HG03045 (cell line): ENCODE data around the gene DLX4.

Source experiments
- ATAC-seq: cut with Tn5 transposase; IDR thresholded peaks from one replicate; pipeline ENCODE4 v1.9.1; 2021; ENCODE audit warnings: mild to moderate bottlenecking, moderate library complexity; ENCODE audit not compliant: unreplicated experiment

The DLX4 gene

DNA sequence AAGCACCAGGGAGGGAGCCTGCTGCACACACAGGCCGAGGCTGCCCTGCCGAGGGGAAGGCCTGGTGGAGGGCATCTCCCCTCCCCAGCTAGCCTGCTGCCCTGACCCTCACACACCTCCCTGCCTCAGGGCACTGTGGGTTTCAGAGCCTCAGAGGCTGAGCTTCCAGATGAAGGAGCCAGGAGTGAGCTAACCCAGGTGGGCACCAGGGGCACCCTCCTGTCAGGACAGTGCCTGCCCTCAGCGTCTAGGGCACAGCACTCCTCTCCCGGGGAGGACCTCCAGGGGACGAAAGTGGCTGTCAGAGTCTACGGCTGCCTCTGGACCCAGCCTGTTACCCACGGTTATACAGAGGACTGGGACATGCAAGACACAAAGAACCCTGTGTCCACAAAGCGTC is 22.8 kb upstream of the DLX4 start:
- no peak for ATAC-seq

DNA sequence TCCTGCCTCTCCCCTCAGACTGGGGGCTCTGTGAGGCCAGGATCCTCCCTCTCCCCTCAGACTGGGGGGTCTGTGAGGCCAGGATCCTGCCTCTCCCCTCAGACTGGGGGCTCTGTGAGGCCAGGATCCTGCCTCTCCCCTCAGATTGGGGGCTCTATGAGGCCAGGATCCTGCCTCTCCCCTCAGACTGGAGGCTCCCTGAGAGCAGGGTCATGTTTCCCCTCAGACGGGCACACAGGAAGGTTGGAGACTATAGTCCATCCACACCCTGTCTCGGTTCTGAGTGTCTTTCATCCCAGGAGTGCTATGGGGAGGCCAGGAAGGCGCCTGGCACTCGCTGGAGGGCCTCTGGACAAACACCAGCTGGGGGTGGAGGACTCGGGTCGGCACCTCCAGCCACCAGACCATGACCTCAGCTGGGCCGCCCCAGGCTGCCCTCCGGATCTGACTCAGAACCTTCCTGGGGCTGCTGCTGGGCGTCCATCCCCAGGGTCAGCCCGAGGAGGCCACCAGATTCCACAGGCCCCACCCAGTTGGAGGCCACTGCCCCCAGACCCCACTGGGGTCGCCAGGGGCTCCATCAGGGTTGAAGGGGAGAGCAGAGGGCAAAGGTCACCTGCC is 21.9 kb upstream of the DLX4 start:
- ATAC-seq: no peak

GRCh38 chr17:49949634-49950033 is 19.4 kb upstream of the DLX4 start:
- ATAC-seq: no peak

DNA sequence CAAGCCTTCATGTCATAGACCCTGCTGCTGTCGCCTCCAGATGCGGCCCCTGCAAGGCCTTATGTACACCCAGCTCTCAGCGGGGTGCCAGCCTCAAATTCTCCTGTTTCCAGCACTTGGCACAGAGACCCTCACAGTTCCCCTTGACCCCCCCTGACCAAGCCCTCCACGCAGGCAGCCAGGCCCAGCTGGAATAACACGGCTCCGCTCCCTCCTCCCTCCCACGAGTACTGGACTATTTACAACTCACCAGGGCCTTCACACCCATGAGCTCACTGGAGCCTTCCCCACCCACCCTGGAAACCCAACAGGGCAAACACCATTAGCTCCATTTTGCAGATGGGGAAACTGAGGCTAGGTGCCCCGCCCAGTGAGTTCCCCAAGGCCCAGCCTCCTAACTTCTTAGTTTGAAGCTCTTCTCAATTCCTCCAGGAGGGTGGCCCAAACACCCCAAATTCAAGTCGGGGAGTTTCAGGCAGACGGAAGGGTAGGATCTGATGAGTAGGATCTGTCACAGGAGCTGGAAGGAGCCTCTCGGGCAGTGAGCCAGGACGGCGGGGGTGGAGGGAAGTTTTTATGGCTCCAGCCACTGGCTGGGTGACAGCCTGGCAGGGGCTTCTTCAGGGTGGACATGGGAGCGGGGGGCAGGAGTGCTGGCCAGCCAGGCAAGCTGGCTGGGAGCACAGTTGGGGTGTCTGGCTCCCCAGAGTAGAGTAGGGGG is 17.5 kb upstream of the DLX4 start:
- no peak for ATAC-seq

- ATAC-seq: no peak
These were observed 16.6 kb upstream of the DLX4 start for GRCh38 chr17:49952209-49952911.

- ATAC-seq: no peak
These were observed 16.0 kb upstream of the DLX4 start for GRCh38 chr17:49952912-49953497.

GRCh38 chr17:49955157-49955556 is 13.8 kb upstream of the DLX4 start:
- no peak for ATAC-seq

- ATAC-seq: no peak
These were observed 12.2 kb upstream of the DLX4 start for GRCh38 chr17:49956780-49957179.

- ATAC-seq: no peak
These were observed 11.6 kb upstream of the DLX4 start for GRCh38 chr17:49957350-49957749.

DNA sequence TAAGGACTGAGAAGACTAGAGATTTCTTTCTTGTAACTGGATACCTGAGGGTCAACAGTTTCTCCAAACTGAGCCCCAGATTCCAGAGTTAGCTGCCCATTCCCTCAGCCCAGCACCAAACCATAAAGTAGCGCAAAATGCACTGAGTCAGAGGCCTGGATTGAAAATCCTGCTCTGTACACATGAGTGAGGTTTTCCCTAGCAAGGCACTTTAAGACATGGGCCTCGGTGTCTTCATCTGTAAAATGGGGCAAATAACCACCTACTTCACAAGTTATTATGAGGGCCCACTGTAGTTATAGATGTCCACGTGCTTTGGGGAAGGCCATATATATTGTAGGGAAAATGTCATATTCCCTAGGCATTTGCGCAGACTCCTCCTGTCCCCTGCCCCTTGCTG is 10.3 kb upstream of the DLX4 start:
- no peak for ATAC-seq

DNA sequence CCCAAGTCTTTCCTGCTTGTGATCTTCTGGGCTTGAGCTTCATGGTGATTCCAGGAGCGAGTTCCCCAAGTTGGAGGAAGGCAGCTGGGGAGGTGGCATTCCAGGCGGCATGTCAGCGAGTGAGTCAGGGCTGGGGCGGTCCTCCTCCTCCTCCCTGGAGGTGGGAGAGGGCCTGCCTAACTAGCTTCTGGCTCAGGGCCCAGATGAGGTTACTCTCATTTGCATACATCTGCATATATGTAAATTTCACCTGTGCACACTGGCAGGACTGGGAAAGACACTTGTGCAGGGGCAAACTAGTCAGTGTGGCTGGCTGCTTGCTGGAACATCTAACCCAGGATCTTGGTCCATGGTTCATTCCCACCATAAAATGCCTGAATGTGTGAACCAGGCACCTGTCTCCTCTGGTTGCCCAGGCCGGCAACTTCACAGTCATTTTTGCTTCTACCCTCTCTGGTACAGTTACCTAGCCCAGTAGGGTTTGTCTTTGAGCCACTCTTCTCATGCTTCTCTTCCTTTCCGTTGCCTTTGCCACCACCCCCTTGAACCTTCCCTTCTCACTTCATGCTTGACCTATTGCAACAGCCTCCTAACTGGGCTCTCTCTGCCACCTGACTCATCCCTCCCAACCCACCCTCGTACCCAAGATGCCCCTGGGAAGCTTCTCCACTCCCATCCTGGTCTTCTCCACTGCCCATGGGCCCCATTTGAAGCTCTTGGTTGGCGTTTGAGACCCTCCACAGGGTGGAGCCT is 9.6 kb upstream of the DLX4 start:
- ATAC-seq: no peak

GRCh38 chr17:49962599-49963308 is 6.2 kb upstream of the DLX4 start:
- ATAC-seq: no peak

- ATAC-seq: no peak
These were observed 5.7 kb upstream of the DLX4 start for GRCh38 chr17:49963309-49963625.

GRCh38 chr17:49963626-49964302 is 5.2 kb upstream of the DLX4 start:
- no peak for ATAC-seq

DNA sequence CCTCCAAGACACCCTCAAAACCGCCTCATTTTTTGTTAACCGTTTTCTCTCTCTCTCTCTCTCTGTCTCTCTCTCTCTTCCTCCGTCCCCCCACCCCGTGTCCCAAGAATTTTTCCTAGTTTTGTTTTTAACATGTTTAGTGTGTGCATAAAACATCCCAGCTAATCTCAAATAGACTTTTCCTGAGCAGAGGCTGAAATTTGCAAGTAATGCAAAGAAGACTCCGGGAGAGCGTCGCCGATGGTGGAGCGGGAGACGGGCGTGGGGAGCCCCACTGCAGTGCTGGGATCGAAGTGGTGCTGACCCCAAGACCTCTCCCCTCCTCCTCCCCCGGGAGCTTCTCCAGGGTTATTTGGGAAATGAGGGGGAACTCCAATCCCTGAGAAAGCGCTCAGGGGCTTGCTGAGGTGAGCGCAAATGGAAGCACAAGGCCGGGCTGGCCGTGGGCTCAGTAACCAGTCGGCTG is 4.7 kb upstream of the DLX4 start:
- no peak for ATAC-seq

DNA sequence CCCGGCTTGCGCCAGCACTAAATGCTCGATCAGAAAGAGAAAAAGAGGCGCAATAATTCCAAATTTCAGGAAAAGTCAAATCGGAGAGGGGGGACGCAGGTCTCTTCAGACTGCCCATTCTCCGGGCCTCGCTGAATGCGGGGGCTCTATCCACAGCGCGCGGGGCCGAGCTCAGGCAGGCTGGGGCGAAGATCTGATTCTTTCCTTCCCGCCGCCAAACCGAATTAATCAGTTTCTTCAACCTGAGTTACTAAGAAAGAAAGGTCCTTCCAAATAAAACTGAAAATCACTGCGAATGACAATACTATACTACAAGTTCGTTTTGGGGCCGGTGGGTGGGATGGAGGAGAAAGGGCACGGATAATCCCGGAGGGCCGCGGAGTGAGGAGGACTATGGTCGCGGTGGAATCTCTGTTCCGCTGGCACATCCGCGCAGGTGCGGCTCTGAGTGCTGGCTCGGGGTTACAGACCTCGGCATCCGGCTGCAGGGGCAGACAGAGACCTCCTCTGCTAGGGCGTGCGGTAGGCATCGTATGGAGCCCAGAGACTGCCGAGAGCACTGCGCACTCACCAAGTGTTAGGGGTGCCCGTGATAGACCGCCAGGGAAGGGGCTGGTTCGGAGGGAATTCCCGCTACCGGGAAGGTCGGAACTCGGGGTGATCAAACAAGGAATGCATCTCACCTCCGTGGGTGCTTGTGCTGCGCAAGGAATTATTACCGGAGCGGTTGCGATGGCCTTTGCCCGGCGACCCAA is 4.0 kb upstream of the DLX4 start:
- no peak for ATAC-seq

GRCh38 chr17:49965524-49965909 is 3.5 kb upstream of the DLX4 start:
- ATAC-seq: no peak

DNA sequence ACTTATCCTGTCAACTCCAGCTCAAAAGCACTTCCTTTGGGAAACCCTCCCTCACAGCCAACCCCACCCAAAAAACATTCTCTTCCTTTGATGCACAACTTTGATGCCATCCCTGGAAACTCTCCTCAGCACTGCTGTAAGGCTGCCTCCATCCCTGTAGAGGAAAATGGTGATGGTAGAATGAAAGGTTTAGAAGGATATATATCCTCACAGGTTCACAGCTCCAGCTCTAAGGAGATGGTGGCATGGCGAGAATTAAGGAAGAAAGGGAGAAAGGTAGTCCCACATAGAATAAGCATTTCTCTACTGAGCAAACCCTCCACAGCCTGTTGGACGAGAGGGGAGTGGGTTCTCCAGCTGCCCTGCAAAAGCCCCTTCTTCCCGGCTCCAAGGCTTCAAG is 2.2 kb upstream of the DLX4 start:
- no peak for ATAC-seq

GRCh38 chr17:49967205-49967604 is 1.8 kb upstream of the DLX4 start:
- ATAC-seq: no peak
